SK-N-MC (cell line): Measurements from ENCODE around the gene PNLIPRP3.
A peak's percentile ranks its signal among the peaks of the same experiment; 100 is the strongest.
"Not testable (repeated sequence)": the region's sequence is repeated elsewhere in the genome, so short reads cannot be mapped to it uniquely, and the experiment has no call there.

Experiments used
- DNase-seq: peaks from one replicate; pipeline ENCODE4 v3.0.0-alpha.2; 2011; ENCODE audit warnings: low read depth, low spot score
- H3K27ac ChIP-seq: fragments of 200-600 bp; sonication (generic); 2 replicates; pipeline ENCODE4 v1.5.1; 2016; ENCODE audit warnings: mixed run types
- H3K36me3 ChIP-seq: fragments of 200-600 bp; sonication (generic); 2 replicates; pipeline ENCODE4 v1.6.1; 2017; ENCODE audit warnings: antibody characterized with exemption, low read length, mixed read lengths; ENCODE audit not compliant: insufficient read depth
- H3K4me3 ChIP-seq: fragments of 200-600 bp; sonication (generic); 2 replicates; pipeline ENCODE4 v1.5.1; 2016
- H3K9ac ChIP-seq: fragments of 200-600 bp; sonication (generic); 2 replicates; pipeline ENCODE4 v1.8.0; 2017; ENCODE audit warnings: mixed run types, mixed read lengths; ENCODE audit not compliant: insufficient read length
- H3K9me3 ChIP-seq: fragments of 200-600 bp; sonication (generic); 2 replicates; pipeline ENCODE4 v1.6.1; 2017; ENCODE audit warnings: low read depth, mild to moderate bottlenecking, antibody characterized with exemption, low read length, moderate library complexity, mixed read lengths
- EZH2 ChIP-seq: fragments of 200-600 bp; sonication (generic); IDR thresholded peaks from one replicate; pipeline ENCODE4 v1.6.1; 2017; ENCODE audit warnings: antibody characterized with exemption
- FOXP2 ChIP-seq: optimal IDR thresholded peaks from 2 replicates; pipeline ENCODE3; 2011; ENCODE audit warnings: mild to moderate bottlenecking, moderate library complexity; ENCODE audit not compliant: insufficient read depth; ENCODE audit errors: extremely low read length, control extremely low read depth
- POLR2AphosphoS5 ChIP-seq: IDR thresholded peaks from 2 replicates; pipeline ENCODE4 v1.6.1; 2012; ENCODE audit warnings: mild to moderate bottlenecking, low read depth, low read length, borderline replicate concordance

The PNLIPRP3 gene

DNA sequence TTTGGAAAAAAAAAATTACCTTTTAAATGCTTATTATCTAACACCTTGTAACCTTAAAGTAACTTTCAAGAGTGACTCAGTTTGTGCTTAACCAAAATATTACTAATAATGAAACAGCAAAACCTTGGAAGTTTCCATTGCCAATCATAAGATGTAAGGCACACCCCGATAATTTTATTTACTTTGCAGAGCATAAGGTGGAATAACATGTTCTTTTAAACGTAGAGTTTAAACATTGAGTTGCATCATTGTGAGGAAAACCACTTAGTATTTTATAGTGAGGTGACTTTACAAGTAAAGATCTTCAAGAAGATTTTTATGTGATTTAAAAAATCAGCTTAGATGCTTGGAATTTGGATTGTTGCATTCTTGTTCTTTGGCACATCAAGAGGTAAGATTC lies at the start of gene PNLIPRP3:
Gene PNLIPRP3 (plus strand): TSS at position 177 of the 400 bp plus-strand sequence. CDS start 166 bp downstream, at position 343.
- no peak for TF ChIP-seq POLR2AphosphoS5
- no peak for TF ChIP-seq EZH2
- no peak for TF ChIP-seq FOXP2
- no peak within 1 kb of the TSS for H3K9ac ChIP-seq
- no peak within 1 kb of the TSS for H3K27ac ChIP-seq
- H3K9me3 ChIP-seq, result no peaks in the 10 kb centered on the region
- no peaks in the 10 kb centered on the region for H3K36me3 ChIP-seq
- no peak within 1 kb of the TSS for H3K4me3 ChIP-seq
- DNase-seq, result no peak

DNA sequence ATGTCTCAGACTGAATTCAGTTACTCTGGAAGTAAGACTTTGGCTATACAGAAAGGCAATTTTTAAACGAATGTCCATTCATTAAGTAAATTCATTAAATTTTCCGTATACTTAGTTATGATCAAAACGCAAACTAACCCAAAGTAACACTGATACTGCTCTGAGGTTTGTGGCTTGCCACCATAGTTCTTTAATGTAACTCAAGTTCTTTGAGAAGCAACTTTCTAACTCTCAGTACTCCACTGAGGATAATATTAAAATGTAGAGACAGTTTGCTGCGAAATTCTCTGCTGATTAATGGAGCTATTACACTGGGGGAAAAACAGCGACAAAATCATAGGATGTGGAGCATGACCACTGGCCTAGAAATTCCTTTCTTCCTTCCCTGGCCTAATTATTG lies 45.4 kb upstream of the PNLIPRP3 start:
- Histone ChIP-seq H3K36me3 (no peaks in the 10 kb centered on the region), H3K9me3 (no peaks in the 10 kb centered on the region), H3K27ac (no peak overlapping the region), H3K9ac (no peak overlapping the region), H3K4me3 (no peak overlapping the region)
- no peak for DNase-seq
- TF ChIP-seq EZH2 (no peak), POLR2AphosphoS5 (no peak), FOXP2 (no peak)

DNA sequence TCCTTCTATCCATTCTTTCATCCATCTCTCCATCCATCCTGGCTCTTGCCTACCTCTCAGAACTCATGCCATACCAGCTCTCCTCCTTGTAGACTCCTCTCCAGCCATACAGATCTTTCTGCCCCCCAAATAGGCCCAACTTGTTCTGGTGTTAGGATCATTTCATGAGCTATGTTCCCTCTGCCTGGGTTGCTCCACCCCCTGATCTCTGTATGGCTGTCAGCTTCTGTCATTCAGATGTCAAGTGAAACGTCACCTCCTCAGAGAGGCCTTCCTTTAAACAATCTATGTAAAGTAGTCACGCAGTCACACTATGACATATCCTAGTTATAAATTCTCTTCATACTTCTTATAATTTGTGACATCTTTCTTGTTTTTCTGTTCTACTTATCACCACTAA lies 42.3 kb upstream of the PNLIPRP3 start:
- Histone ChIP-seq H3K36me3 (no peaks in the 10 kb centered on the region), H3K9ac (no peak overlapping the region), H3K9me3 (no peaks in the 10 kb centered on the region), H3K4me3 (no peak overlapping the region), H3K27ac (no peak overlapping the region)
- no peak for DNase-seq
- TF ChIP-seq POLR2AphosphoS5, result no peak
- TF ChIP-seq EZH2, result no peak
- TF ChIP-seq FOXP2, result no peak

DNA sequence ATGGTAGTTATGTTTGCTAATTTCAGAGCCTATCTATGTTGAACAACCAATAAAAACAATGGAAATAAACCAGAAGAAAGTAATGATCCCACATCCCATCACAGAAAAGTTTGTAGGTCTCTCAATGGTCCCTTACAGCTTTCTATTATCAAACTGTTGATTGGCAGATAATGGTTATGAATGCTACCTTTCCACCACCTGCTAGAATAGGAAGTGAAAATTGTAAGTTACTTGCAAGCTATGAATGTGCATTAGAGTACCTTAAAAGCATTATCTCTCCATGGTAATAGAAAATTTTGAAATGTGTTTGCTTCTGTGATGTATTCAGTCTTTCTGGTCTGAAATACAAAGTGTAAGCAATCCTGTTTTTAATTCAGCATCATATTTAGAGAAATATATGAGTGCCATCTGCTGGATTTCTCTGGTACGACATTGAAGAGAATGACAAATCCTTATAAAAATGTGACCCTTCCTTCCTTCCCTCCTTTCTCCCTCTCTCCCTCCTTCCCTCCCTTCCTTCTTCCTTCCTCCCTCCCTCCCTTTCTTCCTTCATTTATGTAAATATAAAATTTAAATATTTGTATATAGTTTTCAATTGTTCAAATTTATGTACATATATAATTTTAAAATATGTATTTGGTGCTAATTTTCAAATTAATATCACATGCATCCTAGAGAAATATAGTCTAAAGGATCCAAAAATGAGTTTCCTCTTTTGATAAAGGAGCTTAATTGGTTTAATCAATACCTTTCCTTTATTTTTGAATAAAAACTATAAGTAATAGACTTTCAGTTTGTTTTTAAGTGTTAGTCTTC lies 41.4 kb upstream of the PNLIPRP3 start:
- no peaks in the 10 kb centered on the region for H3K36me3 ChIP-seq
- TF ChIP-seq POLR2AphosphoS5 (no peak), FOXP2 (no peak), EZH2 (no peak)
- no peak overlapping the region for H3K27ac ChIP-seq
- H3K9ac ChIP-seq, result no peak overlapping the region
- no peaks in the 10 kb centered on the region for H3K9me3 ChIP-seq
- DNase-seq, result peak; percentile 18
- H3K4me3 ChIP-seq, result no peak overlapping the region

DNA sequence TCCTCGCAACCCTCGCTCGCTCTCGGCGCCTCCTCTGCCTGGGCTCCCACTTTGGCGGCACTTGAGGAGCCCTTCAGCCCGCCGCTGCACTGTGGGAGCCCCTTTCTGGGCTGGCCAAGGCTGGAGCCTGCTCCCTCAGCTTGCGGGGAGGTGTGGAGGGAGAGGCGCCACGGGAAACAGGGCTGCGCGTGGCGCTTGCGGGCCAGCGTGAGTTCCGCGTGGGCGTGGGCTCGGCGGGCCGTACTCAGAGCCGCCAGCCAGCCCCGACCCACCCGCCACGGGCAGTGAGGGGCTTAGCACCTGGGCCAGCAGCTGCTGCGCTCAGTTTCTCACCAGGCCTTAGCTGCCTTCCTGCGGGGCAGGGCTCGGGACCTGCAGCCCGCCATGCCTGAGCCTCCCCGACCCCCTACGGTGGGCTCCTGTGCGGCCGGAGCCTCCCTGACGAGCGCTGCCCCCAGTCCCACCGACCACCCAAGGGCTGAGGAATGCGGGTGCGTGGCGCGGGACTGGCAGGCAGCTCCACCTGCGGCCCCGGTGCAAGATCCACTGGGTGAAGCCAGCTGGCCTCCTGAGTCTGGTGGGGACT lies 34.3 kb upstream of the PNLIPRP3 start:
- not testable (repeated sequence) for H3K9me3 ChIP-seq, H3K36me3 ChIP-seq, DNase-seq, H3K9ac ChIP-seq, H3K27ac ChIP-seq, H3K4me3 ChIP-seq

DNA sequence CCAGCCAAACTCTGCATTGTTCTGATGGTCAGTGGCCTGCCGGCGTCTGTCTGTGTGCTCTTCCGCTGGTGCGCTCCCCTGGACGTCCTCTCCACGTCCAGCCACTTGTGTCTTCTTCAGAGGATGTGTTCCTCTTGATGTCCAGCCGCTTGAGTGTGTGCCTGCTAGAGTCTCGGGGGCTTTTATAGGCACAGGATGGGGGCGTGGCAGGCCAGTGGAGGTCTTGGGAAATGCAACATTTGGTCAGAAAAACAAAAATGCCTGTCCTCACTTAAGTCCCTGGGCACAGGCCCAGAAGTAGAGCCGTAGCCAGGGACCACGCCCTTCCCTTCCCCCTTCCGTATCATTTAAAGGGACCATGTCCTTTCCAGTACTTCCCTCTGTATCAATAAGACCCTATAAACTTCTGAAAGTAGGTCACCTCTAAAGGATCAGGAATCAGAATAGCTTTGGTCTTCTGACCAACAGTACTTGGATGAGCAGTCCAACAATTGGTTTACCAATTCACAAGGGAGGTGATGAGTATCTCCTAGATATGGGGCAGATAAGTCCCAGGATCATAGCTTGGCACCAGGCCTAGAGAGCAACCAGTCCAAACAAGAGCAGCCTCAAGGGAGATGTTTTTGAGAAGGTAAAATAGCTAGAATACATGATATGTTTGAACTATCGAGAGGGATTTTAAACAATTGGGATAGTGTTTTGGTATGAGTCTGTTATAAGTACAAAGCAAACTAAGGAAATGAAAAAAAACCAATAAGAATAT lies 32.2 kb upstream of the PNLIPRP3 start:
- Histone ChIP-seq H3K9me3 (no peaks in the 10 kb centered on the region), H3K27ac (no peak overlapping the region), H3K36me3 (no peaks in the 10 kb centered on the region), H3K9ac (no peak overlapping the region), H3K4me3 (no peak overlapping the region)
- TF ChIP-seq FOXP2 (no peak), POLR2AphosphoS5 (no peak), EZH2 (no peak)
- DNase-seq, result no peak

DNA sequence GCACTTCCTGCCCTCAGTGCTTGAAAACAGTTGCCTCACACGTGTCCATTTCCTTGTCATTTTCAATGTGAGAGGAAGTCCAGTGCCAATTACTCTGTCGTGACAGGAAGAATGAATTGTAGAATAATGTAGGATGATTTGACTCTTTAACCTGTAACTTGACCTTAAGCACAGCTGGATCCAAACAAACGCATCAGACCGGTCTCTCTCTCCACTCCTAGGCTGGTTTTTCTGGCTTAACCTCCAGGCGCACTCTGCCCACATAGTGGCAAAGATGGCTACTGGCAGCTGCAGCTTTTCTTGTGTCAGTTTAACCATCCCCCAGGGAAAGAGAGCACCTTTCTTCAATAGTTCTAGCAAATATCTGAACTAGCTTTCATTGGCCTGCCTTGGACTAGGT lies 29.4 kb upstream of the PNLIPRP3 start:
- TF ChIP-seq FOXP2 (no peak), EZH2 (no peak), POLR2AphosphoS5 (no peak)
- no peak for DNase-seq
- H3K9me3 ChIP-seq, result no peaks in the 10 kb centered on the region

DNA sequence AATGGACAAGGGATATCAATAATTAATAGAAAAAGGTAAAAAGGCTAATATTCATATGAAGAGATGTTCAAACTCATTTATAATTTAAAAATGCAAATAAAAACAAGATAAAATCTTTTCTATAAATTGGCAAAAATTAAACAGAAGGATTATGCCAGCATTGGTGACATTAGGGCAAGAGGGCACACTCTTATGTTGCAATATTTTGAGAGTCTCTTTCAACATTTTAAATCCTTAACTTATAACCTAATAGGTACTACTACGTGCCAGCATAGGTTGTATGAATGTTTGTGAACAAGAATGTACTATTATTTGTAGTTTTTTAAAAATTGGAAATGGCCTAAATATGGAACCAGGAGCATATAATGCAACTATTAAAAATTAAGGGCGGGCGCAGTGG lies 24.8 kb upstream of the PNLIPRP3 start:
- no peak overlapping the region for H3K27ac ChIP-seq
- TF ChIP-seq POLR2AphosphoS5, result no peak
- no peak for TF ChIP-seq FOXP2
- no peak for TF ChIP-seq EZH2
- H3K9ac ChIP-seq, result no peak overlapping the region
- H3K9me3 ChIP-seq, result no peaks in the 10 kb centered on the region
- DNase-seq, result no peak
- no peak overlapping the region for H3K4me3 ChIP-seq
- H3K36me3 ChIP-seq, result no peaks in the 10 kb centered on the region

More for the DNA sequence above, 29.4 kb upstream of the PNLIPRP3 start:
- H3K36me3 ChIP-seq, result no peaks in the 10 kb centered on the region
- H3K4me3 ChIP-seq, result no peak overlapping the region
- H3K9ac ChIP-seq, result no peak overlapping the region
- H3K27ac ChIP-seq, result no peak overlapping the region
